ENCODE results near the gene ARSK.

ARSK gene

GRCh38 chr5:95652849-95653248 lies 97.9 kb downstream of the ARSK start:
- H3K27ac ChIP-seq (ENCODE audit: low read depth, low read length, poor library complexity, severe bottlenecking), result no peak overlapping the region
- no peaks in the 10 kb centered on the region for H3K36me3 ChIP-seq (ENCODE audit: insufficient read depth, low read length)
- no peaks in the 10 kb centered on the region for H3K9me3 ChIP-seq (ENCODE audit: low read length)
- no peaks in the 10 kb centered on the region for H4K20me1 ChIP-seq (ENCODE audit: insufficient read depth, low read length)
- no peak overlapping the region for H3K4me3 ChIP-seq (ENCODE audit: low read depth, low read length, poor library complexity, severe bottlenecking)
- no peak for TF ChIP-seq EZH2 (IDR thresholded peaks at IDR 0.05; ENCODE audit: borderline replicate concordance, low read length)
- TF ChIP-seq CTCF (IDR thresholded peaks at IDR 0.05; ENCODE audit: low read length), result no peak
- H3K9ac ChIP-seq (ENCODE audit: low read length), result no peak overlapping the region
- peaks cover 7% of the 10 kb centered on the region for H3K4me1 ChIP-seq (ENCODE audit: insufficient read depth, low read length, severe bottlenecking)
- H3F3A ChIP-seq (ENCODE audit: insufficient read depth, low read length), result no peaks in the 10 kb centered on the region
- no peaks in the 10 kb centered on the region for H3K27me3 ChIP-seq (ENCODE audit: insufficient read depth, low read length)
- no peak overlapping the region for H2AFZ ChIP-seq (ENCODE audit: low read length)
- no peaks in the 10 kb centered on the region for H3K9me2 ChIP-seq (ENCODE audit: low read depth, low read length)
- no peaks in the 10 kb centered on the region for H3K79me2 ChIP-seq (ENCODE audit: insufficient read depth, low read length)
- no peak overlapping the region for H3K4me2 ChIP-seq (ENCODE audit: low read length)

GRCh38 chr5:95654196-95654595 lies 99.3 kb downstream of the ARSK start:
- Histone ChIP-seq H3K9me2 (ENCODE audit: low read depth, low read length) (no peaks in the 10 kb centered on the region), H3K4me2 (ENCODE audit: low read length) (no peak overlapping the region), H3K79me2 (ENCODE audit: insufficient read depth, low read length) (no peaks in the 10 kb centered on the region), H3K36me3 (ENCODE audit: insufficient read depth, low read length) (no peaks in the 10 kb centered on the region), H4K20me1 (ENCODE audit: insufficient read depth, low read length) (no peaks in the 10 kb centered on the region), H2AFZ (ENCODE audit: low read length) (no peak overlapping the region), H3K27me3 (ENCODE audit: insufficient read depth, low read length) (no peaks in the 10 kb centered on the region), H3F3A (ENCODE audit: insufficient read depth, low read length) (no peaks in the 10 kb centered on the region), H3K4me3 (ENCODE audit: low read depth, low read length, poor library complexity, severe bottlenecking) (no peak overlapping the region), H3K9ac (ENCODE audit: low read length) (no peak overlapping the region), H3K27ac (ENCODE audit: low read depth, low read length, poor library complexity, severe bottlenecking) (no peak overlapping the region), H3K9me3 (ENCODE audit: low read length) (no peaks in the 10 kb centered on the region), H3K4me1 (ENCODE audit: insufficient read depth, low read length, severe bottlenecking) (no peaks in the 10 kb centered on the region)
- TF ChIP-seq EZH2 (IDR thresholded peaks at IDR 0.05; ENCODE audit: borderline replicate concordance, low read length), result no peak
- no peak for TF ChIP-seq CTCF (IDR thresholded peaks at IDR 0.05; ENCODE audit: low read length)

Data from OCI-LY1 (cell line).